Osteoblast (primary cell): ENCODE measurements around the gene BTD. TPM values are rescaled to one million over a fixed set of nuclear protein-coding genes. Genes with fewer than 3 reads are reported as not detected.

Experiments
- DNase-seq: peaks from one replicate; pipeline ENCODE4 v3.0.0; 2011; ENCODE audit warnings: low spot score, mixed read lengths; ENCODE audit not compliant: insufficient read length; ENCODE audit errors: missing footprints
- H2AFZ ChIP-seq: 2 replicates; pipeline ENCODE4 v1.6.0; 2011; ENCODE audit warnings: mild to moderate bottlenecking, low read length
- H3K27ac ChIP-seq: 2 replicates; pipeline ENCODE4 v1.5.1; 2011; ENCODE audit warnings: mild to moderate bottlenecking, low read depth, low read length, moderate library complexity
- H3K27me3 ChIP-seq: 2 replicates; pipeline ENCODE4 v1.6.0; 2012; ENCODE audit warnings: mild to moderate bottlenecking, control low read depth, inconsistent platforms, low read length, moderate library complexity; ENCODE audit not compliant: insufficient read depth
- H3K36me3 ChIP-seq: 2 replicates; pipeline ENCODE4 v1.5.1; 2011; ENCODE audit warnings: mild to moderate bottlenecking, low read length, control low read depth, moderate library complexity; ENCODE audit not compliant: insufficient read depth
- H3K4me1 ChIP-seq: 2 replicates; pipeline ENCODE4 v1.5.1; 2011; ENCODE audit warnings: mild to moderate bottlenecking, low read length, control low read depth, moderate library complexity; ENCODE audit not compliant: insufficient read depth
- H3K4me2 ChIP-seq: 2 replicates; pipeline ENCODE4 v1.6.0; 2011; ENCODE audit warnings: mild to moderate bottlenecking, low read length; ENCODE audit not compliant: insufficient read depth
- H3K4me3 ChIP-seq: fragments of 200-600 bp; sonication (generic); 3 replicates; pipeline ENCODE4 v1.5.1; 2012; ENCODE audit warnings: mild to moderate bottlenecking, low read length, inconsistent platforms; ENCODE audit not compliant: insufficient read depth
- H3K79me2 ChIP-seq: 2 replicates; pipeline ENCODE4 v1.6.0; 2012; ENCODE audit warnings: mild to moderate bottlenecking, low read length, control low read depth, inconsistent platforms; ENCODE audit not compliant: insufficient read depth
- H3K9me3 ChIP-seq: 2 replicates; pipeline ENCODE4 v1.5.1; 2011; ENCODE audit warnings: low read depth, low read length, control low read depth
- H4K20me1 ChIP-seq: 2 replicates; pipeline ENCODE4 v1.6.0; 2012; ENCODE audit warnings: mild to moderate bottlenecking, low read length, control low read depth; ENCODE audit not compliant: insufficient read depth
- total RNA-seq: library from RNA; depleted of rRNA; stranded (reverse); fragments of >200 nt; gene quantifications from 2 replicates; pipeline ENCODE4 v1.2.3, GENCODE V29; 2012
- TF ChIP-seq, protein P1 (sequence below): IDR thresholded peaks from 2 replicates; pipeline ENCODE4 v1.5.1; 2011; ENCODE audit warnings: mild to moderate bottlenecking, low read depth, low read length, moderate library complexity; ENCODE audit errors: extremely low read depth

BTD gene
- total RNA-seq, 1 donor = 31.1 TPM

DNA sequence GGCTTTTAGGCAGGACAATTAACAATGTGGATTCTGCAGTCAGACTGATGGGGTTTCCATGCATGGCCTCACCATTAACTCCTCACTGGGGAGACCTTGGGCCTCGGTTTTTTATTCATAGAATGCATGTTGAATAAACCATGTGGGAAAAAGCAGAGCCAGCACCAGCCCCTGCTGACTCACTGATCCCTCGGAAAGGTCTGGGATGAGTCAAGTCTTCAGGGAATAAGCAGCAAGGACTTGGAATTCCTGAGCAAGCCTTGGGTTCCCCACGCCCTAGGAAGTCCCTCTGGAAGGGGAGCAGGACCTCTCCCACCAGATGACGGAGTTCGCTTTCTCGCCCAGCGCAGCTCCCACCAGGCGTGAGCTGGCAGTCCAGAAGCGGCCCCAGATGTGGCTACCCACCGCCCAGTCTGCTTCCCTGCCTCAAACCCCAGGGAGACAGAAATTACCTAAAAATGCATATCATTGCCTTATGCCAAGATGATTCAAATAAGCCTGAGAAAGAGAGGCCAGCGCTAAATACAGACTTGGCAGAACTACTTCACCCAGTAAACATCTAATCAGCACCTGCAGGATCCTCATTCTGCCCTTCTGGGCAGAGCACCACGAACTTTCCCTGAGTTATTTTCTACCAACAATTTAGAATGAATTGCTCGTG is 45.4 kb downstream of the BTD start:
- H3K36me3 ChIP-seq = no peaks in the 10 kb centered on the region
- H4K20me1 ChIP-seq = no peaks in the 10 kb centered on the region
- H3K27ac ChIP-seq = peak overlapping the region; percentile 100
- no peaks in the 10 kb centered on the region for H3K79me2 ChIP-seq
- no peak overlapping the region for H2AFZ ChIP-seq
- H3K4me2 ChIP-seq = peak overlapping the region; percentile 83
- DNase-seq = peak; percentile 92
- H3K9me3 ChIP-seq = no peaks in the 10 kb centered on the region
- H3K4me1 ChIP-seq = peaks cover 36% of the 10 kb centered on the region
- H3K27me3 ChIP-seq = no peaks in the 10 kb centered on the region
- H3K4me3 ChIP-seq = peak overlapping the region; percentile 51
- TF ChIP-seq, protein P1, sequence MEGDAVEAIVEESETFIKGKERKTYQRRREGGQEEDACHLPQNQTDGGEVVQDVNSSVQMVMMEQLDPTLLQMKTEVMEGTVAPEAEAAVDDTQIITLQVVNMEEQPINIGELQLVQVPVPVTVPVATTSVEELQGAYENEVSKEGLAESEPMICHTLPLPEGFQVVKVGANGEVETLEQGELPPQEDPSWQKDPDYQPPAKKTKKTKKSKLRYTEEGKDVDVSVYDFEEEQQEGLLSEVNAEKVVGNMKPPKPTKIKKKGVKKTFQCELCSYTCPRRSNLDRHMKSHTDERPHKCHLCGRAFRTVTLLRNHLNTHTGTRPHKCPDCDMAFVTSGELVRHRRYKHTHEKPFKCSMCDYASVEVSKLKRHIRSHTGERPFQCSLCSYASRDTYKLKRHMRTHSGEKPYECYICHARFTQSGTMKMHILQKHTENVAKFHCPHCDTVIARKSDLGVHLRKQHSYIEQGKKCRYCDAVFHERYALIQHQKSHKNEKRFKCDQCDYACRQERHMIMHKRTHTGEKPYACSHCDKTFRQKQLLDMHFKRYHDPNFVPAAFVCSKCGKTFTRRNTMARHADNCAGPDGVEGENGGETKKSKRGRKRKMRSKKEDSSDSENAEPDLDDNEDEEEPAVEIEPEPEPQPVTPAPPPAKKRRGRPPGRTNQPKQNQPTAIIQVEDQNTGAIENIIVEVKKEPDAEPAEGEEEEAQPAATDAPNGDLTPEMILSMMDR = no peak

GRCh38 chr3:15647611-15648167 is 46.1 kb downstream of the BTD start:
- H3K4me2 ChIP-seq = peak overlapping the region; percentile 83
- H3K27me3 ChIP-seq = no peaks in the 10 kb centered on the region
- H3K27ac ChIP-seq = peak overlapping the region; percentile 100
- no peaks in the 10 kb centered on the region for H4K20me1 ChIP-seq
- peak; percentile 91 for DNase-seq
- peaks cover 36% of the 10 kb centered on the region for H3K4me1 ChIP-seq
- H2AFZ ChIP-seq = no peak overlapping the region
- no peaks in the 10 kb centered on the region for H3K79me2 ChIP-seq
- peak overlapping the region; percentile 52 for H3K4me3 ChIP-seq
- no peaks in the 10 kb centered on the region for H3K36me3 ChIP-seq
- H3K9me3 ChIP-seq = no peaks in the 10 kb centered on the region
- TF ChIP-seq, protein P1 = no peak

- Histone ChIP-seq H3K27ac (no peak overlapping the region), H3K4me2 (no peak overlapping the region), H2AFZ (no peak overlapping the region), H3K4me3 (no peak overlapping the region), H3K4me1 (peaks cover 36% of the 10 kb centered on the region), H3K79me2 (no peaks in the 10 kb centered on the region), H3K9me3 (no peaks in the 10 kb centered on the region), H3K27me3 (no peaks in the 10 kb centered on the region), H4K20me1 (no peaks in the 10 kb centered on the region), H3K36me3 (no peaks in the 10 kb centered on the region)
- TF ChIP-seq, protein P1 = no peak
- DNase-seq = no peak
These were observed 47.8 kb downstream of the BTD start for GRCh38 chr3:15649341-15649740.

GRCh38 chr3:15649858-15650257 is 48.3 kb downstream of the BTD start:
- peak; percentile 47 for DNase-seq
- Histone ChIP-seq H4K20me1 (no peaks in the 10 kb centered on the region), H3K9me3 (no peaks in the 10 kb centered on the region), H3K27ac (no peak overlapping the region), H3K4me1 (peaks cover 36% of the 10 kb centered on the region), H3K27me3 (no peaks in the 10 kb centered on the region), H3K4me2 (no peak overlapping the region), H2AFZ (no peak overlapping the region), H3K4me3 (no peak overlapping the region), H3K36me3 (no peaks in the 10 kb centered on the region), H3K79me2 (no peaks in the 10 kb centered on the region)
- TF ChIP-seq, protein P1 = no peak
